GM12874 (cell line): ENCODE results near the gene PPIL3.

ENCODE experiments used
- TF ChIP-seq, protein P1 (sequence below): IDR thresholded peaks from 2 replicates; pipeline ENCODE4 v1.5.1; 2011; ENCODE audit warnings: low read depth, mild to moderate bottlenecking, control low read depth, low read length, moderate library complexity; ENCODE audit not compliant: insufficient read depth

PPIL3 gene

DNA sequence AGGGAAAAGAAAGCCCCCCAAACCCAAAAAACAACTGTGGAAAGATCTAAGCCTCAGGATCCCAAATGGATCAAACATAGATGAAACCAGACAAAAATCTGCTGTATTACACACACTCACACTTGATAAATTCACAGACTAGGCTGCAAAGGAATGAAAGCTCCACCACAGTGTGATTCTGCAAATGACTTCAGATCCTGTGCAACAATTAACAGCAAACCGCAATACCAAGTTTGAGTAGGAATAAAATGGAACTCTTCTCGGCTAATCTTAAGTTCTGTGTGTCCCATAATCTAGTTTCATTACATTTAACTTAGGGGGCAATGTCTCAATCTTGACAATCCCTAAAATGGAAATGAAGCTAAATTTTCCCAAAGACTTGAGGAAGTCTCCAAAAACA, 36.3 kb downstream of the PPIL3 start:
- TF ChIP-seq, protein P1, sequence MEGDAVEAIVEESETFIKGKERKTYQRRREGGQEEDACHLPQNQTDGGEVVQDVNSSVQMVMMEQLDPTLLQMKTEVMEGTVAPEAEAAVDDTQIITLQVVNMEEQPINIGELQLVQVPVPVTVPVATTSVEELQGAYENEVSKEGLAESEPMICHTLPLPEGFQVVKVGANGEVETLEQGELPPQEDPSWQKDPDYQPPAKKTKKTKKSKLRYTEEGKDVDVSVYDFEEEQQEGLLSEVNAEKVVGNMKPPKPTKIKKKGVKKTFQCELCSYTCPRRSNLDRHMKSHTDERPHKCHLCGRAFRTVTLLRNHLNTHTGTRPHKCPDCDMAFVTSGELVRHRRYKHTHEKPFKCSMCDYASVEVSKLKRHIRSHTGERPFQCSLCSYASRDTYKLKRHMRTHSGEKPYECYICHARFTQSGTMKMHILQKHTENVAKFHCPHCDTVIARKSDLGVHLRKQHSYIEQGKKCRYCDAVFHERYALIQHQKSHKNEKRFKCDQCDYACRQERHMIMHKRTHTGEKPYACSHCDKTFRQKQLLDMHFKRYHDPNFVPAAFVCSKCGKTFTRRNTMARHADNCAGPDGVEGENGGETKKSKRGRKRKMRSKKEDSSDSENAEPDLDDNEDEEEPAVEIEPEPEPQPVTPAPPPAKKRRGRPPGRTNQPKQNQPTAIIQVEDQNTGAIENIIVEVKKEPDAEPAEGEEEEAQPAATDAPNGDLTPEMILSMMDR: no peak

DNA sequence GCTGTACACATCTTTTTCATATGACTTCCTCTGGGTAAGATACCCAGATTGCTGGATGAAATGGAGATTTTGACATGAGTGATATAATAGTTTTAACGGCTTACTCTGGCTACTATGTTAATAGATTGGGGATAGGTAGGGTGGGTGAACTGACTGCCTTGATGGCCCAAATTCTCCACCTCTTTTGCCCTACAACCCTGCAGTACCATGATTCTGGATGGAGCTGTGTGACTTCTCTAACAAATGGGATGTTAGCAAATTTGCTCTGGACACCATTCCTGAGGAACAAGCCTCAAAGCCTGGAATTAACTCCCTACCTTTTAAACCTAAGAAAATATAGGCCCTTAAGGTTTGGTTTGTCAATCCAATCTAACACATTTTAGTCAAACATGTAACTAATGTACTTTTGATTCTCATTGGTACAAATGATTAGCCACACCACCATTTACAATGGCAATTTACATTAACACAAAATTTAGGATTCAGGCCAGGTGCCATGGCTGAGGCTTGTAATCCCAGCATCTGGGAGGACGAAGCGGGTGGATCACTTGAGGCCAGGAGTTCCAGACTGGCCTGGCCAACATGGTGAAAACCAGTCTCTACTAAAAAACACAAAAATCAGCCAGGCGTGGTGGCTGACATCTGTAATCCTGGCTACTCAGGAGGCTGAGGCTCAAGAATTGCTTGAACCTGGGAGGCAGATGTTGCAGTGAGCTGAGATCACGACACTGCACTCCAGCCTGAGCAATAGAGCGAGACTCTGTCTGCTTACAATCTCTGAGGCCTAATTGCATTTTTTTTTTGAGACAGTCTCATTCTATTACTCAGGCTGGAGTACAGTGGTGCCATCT, 37.3 kb downstream of the PPIL3 start:
- TF ChIP-seq, protein P1: no peak

GRCh38 chr2:200850512-200851256, 38.2 kb downstream of the PPIL3 start:
- TF ChIP-seq, protein P1: no peak

- TF ChIP-seq, protein P1: no peak
Measured at GRCh38 chr2:200847939-200848338, 40.9 kb downstream of the PPIL3 start.

- TF ChIP-seq, protein P1: no peak
Measured at GRCh38 chr2:200847269-200847668, 41.6 kb downstream of the PPIL3 start.

DNA sequence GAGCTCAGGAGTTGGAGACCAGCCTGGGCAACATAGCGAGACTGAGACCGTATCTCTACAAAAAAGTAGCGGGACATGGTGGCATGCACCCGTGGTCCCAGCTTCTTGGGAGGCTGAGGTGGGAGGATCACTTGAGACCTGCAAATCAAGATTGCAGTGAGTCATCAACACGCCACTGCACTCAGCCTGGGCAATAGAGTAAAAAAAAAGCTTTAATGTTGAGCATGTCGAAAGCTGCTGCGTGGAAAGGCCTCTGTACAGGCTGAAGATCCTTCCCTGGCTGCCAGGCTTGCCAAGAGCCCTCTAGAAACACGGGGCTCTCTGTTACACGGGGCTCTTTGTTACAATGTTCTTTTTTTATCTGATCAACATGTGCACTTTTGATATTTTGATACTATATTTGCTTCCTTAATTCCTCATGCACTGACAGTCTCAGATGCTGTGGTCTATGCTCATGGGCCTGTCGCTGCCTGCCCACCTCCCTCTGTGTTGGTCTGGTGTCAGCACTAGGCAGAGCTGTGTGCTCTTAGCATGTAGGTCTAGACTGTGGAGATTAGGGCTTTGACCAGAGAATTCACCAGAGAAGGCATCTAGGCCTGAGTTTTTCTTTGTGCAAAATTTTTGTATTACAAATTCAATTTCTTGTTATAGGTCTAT, 43.1 kb downstream of the PPIL3 start:
- TF ChIP-seq, protein P1: no peak

DNA sequence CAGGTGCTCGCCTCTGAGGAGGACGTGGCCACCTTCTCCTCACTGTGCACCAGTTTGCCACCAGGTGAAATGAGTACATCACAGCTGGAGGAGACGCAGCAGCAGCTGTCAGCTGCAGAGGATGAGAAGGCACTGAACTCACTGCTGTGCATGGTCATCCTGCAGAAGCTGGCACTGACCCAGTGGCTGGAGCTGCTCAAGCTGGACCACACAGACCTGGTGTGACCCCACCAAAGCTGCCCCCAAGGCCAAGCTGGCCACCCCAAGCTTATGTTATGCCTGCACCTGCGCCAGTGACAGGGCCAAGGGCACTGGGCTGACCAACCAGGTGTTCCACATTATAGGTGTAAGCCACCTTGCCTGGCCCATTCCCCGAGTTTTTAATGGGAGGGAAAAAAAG, 43.7 kb downstream of the PPIL3 start:
- TF ChIP-seq, protein P1: no peak
